Mesenchymal stem cell (in vitro differentiated cells and primary cell): ENCODE data around the gene PSMC3.

Experiments
- DNase-seq: peaks from one replicate; pipeline ENCODE4 v3.0.0-alpha.2; 2013
- H2AFZ ChIP-seq: one replicate; pipeline ENCODE4 v1.6.1; 2013; ENCODE audit warnings: low read depth, mild to moderate bottlenecking, control low read depth, inconsistent platforms, low read length, moderate library complexity
- H2AK5ac ChIP-seq: 2 replicates; pipeline ENCODE4 v1.6.1; 2013; ENCODE audit warnings: low read length, moderate library complexity, mild to moderate bottlenecking, inconsistent platforms; ENCODE audit not compliant: severe bottlenecking
- H2BK120ac ChIP-seq: one replicate; pipeline ENCODE4 v1.6.1; 2013; ENCODE audit warnings: low read depth, mild to moderate bottlenecking, inconsistent platforms, low read length, moderate library complexity
- H2BK12ac ChIP-seq, 2 experiments: one replicate each; pipeline ENCODE4 v1.6.1; 2013; ENCODE audit warnings: inconsistent platforms in 2 of 2, low read length in 2 of 2, mild to moderate bottlenecking in 2 of 2, moderate library complexity in 2 of 2, control low read depth in 1 of 2
- H2BK15ac ChIP-seq: one replicate; pipeline ENCODE4 v1.6.1; 2013; ENCODE audit warnings: mild to moderate bottlenecking, low read depth, inconsistent platforms; ENCODE audit not compliant: poor library complexity, severe bottlenecking
- H2BK5ac ChIP-seq: 2 replicates; pipeline ENCODE4 v1.6.1; 2013; ENCODE audit warnings: low read depth, mild to moderate bottlenecking, low read length, control low read depth, inconsistent platforms; ENCODE audit not compliant: poor library complexity, severe bottlenecking
- H3K14ac ChIP-seq, 2 experiments: one replicate each; pipeline ENCODE4 v1.6.1; 2013; ENCODE audit warnings: inconsistent platforms in 2 of 2, low read length in 2 of 2, control low read depth in 1 of 2, mild to moderate bottlenecking in 1 of 2, moderate library complexity in 1 of 2
- H3K18ac ChIP-seq, 2 experiments: one replicate each; pipeline ENCODE4 v1.6.1; 2013; ENCODE audit warnings: inconsistent platforms in 2 of 2, low read length in 2 of 2, control low read depth in 1 of 2, low read depth in 1 of 2, mild to moderate bottlenecking in 1 of 2
- H3K23ac ChIP-seq, 2 experiments: one replicate each; pipeline ENCODE4 v1.6.1; 2013; ENCODE audit warnings: inconsistent platforms in 2 of 2, low read length in 2 of 2, mild to moderate bottlenecking in 2 of 2, moderate library complexity in 2 of 2, control low read depth in 1 of 2
- H3K27ac ChIP-seq: 2 replicates; pipeline ENCODE4 v1.5.1; 2013; ENCODE audit warnings: mild to moderate bottlenecking, moderate library complexity, low read length, control low read depth, inconsistent platforms; ENCODE audit not compliant: poor library complexity, severe bottlenecking
- H3K27me3 ChIP-seq, 2 experiments: 2 replicates each; pipeline versions ENCODE4 v1.6.1 to v1.7.0; 2013; ENCODE audit warnings: low read length in 2 of 2, mild to moderate bottlenecking in 2 of 2, moderate library complexity in 2 of 2, control low read depth in 1 of 2, inconsistent platforms in 1 of 2; ENCODE audit not compliant: control insufficient read depth in 1 of 2, insufficient read depth in 1 of 2
- H3K36me3 ChIP-seq, 2 experiments: 2 replicates each; pipeline versions ENCODE4 v1.6.1 to v1.7.0; 2013; ENCODE audit warnings: low read length in 2 of 2, control low read depth in 1 of 2, inconsistent platforms in 1 of 2, low read depth in 1 of 2, mild to moderate bottlenecking in 1 of 2; ENCODE audit not compliant: insufficient read depth in 2 of 2, control insufficient read depth in 1 of 2
- H3K4ac ChIP-seq, 2 experiments: one replicate each; pipeline ENCODE4 v1.6.1; 2013; ENCODE audit warnings: inconsistent platforms in 2 of 2, low read length in 2 of 2, mild to moderate bottlenecking in 2 of 2, moderate library complexity in 2 of 2, control low read depth in 1 of 2, low read depth in 1 of 2
- H3K4me1 ChIP-seq: 2 replicates; pipeline ENCODE4 v1.6.1; 2013; ENCODE audit warnings: low read depth, low read length, control low read depth; ENCODE audit not compliant: control insufficient read depth, insufficient read depth
- H3K4me2 ChIP-seq: 2 replicates; pipeline ENCODE4 v1.6.1; 2013; ENCODE audit warnings: low read length, mild to moderate bottlenecking, inconsistent platforms; ENCODE audit not compliant: poor library complexity, severe bottlenecking
- H3K4me3 ChIP-seq, 2 experiments: 2 replicates each; pipeline versions ENCODE4 v1.5.1 to v1.7.0; 2013; ENCODE audit warnings: low read length in 2 of 2, mild to moderate bottlenecking in 2 of 2, control low read depth in 1 of 2, low read depth in 1 of 2; ENCODE audit not compliant: insufficient read depth in 1 of 2
- H3K79me1 ChIP-seq: replicated peaks from 2 replicates; pipeline ENCODE4 v1.6.1; 2013; ENCODE audit warnings: mild to moderate bottlenecking, control low read depth, low read length, inconsistent platforms; ENCODE audit not compliant: poor library complexity, severe bottlenecking
- H3K9ac ChIP-seq: 2 replicates; pipeline ENCODE4 v1.7.0; 2013; ENCODE audit warnings: mild to moderate bottlenecking, low read length, moderate library complexity
- H3K9me3 ChIP-seq: 2 replicates; pipeline ENCODE4 v1.7.0; 2013; ENCODE audit warnings: mild to moderate bottlenecking, low read length; ENCODE audit not compliant: control insufficient read depth
- H4K8ac ChIP-seq: one replicate; pipeline ENCODE4 v1.6.1; 2013; ENCODE audit warnings: inconsistent platforms, mild to moderate bottlenecking, low read length, moderate library complexity
- H4K91ac ChIP-seq: one replicate; pipeline ENCODE4 v1.6.1; 2013; ENCODE audit warnings: mild to moderate bottlenecking, low read length, inconsistent platforms
- WGBS: methylation state at CpG from one replicate; pipeline ENCODE4 v1.1.7; 2013; ENCODE audit warnings: mixed read lengths; 5-methylcytosine and 5-hydroxymethylcytosine counted together

PSMC3 gene

GRCh38 chr11:47436726-47437125 is 10.5 kb upstream of the PSMC3 start:
- H3K4ac ChIP-seq: no peak overlapping the region
- H3K9ac ChIP-seq: no peak overlapping the region
- H3K23ac ChIP-seq: no peak overlapping the region
- H2AFZ ChIP-seq: no peak overlapping the region
- peaks cover 0 to 16% of the 10 kb centered on the region in 2 experiments for H3K36me3 ChIP-seq
- no peak overlapping the region for H3K4me2 ChIP-seq
- 97% methylated on average over 3 of the region's 3 CpGs for WGBS
- no peak overlapping the region for H4K91ac ChIP-seq
- DNase-seq: no peak
- no peak overlapping the region for H3K27ac ChIP-seq
- H3K18ac ChIP-seq: no peak overlapping the region
- H3K79me1 ChIP-seq: no peaks in the 10 kb centered on the region
- no peak overlapping the region for H4K8ac ChIP-seq
- peaks cover 4% of the 10 kb centered on the region for H3K4me1 ChIP-seq
- H3K27me3 ChIP-seq: no peaks in the 10 kb centered on the region
- no peak overlapping the region for H2BK12ac ChIP-seq
- no peak overlapping the region for H3K14ac ChIP-seq
- H2AK5ac ChIP-seq: no peak overlapping the region
- H2BK5ac ChIP-seq: no peak overlapping the region
- no peak overlapping the region for H2BK120ac ChIP-seq
- H2BK15ac ChIP-seq: no peak overlapping the region
- H3K9me3 ChIP-seq: no peaks in the 10 kb centered on the region
- no peak overlapping the region for H3K4me3 ChIP-seq

DNA sequence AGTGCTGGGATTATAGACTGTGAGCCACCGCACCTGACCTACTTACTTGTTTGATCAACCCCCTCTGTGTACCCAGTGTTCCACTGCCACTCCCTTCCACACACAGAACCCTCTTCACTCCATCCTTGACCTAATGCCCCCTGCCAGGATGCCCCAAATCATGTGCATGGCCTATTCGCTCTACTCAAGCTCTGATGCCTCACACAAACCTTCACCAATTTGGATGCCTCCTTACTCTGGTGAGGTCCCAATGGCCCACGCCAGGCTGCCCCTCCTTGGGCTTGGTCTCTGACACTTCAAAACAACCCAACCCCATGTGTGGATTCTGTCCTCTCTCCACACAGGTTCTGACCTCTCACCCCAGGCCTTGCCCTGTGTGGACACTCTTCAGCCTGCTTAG is 9.4 kb upstream of the PSMC3 start:
- 94% methylated on average over 3 of the region's 3 CpGs for WGBS

GRCh38 chr11:47434011-47434786 is 8.0 kb upstream of the PSMC3 start:
- H3K36me3 ChIP-seq: peaks cover 0 to 7% of the 10 kb centered on the region in 2 experiments
- peaks cover 4% of the 10 kb centered on the region for H3K4me1 ChIP-seq
- no peak overlapping the region for H2BK5ac ChIP-seq
- WGBS: 97% methylated on average over 6 of the region's 7 CpGs
- no peak overlapping the region for H2BK120ac ChIP-seq
- DNase-seq: no peak
- no peaks in the 10 kb centered on the region for H3K79me1 ChIP-seq
- no peaks in the 10 kb centered on the region for H3K9me3 ChIP-seq
- H2BK15ac ChIP-seq: no peak overlapping the region
- no peak overlapping the region for H2BK12ac ChIP-seq
- H4K8ac ChIP-seq: no peak overlapping the region
- no peak overlapping the region for H3K4me2 ChIP-seq
- no peak overlapping the region for H3K27ac ChIP-seq
- H3K14ac ChIP-seq: no peak overlapping the region
- H4K91ac ChIP-seq: no peak overlapping the region
- H3K23ac ChIP-seq: no peak overlapping the region
- H3K27me3 ChIP-seq: no peaks in the 10 kb centered on the region
- H3K9ac ChIP-seq: peak overlapping the region; percentile 60
- H3K4ac ChIP-seq: no peak overlapping the region
- no peak overlapping the region for H2AFZ ChIP-seq
- H2AK5ac ChIP-seq: no peak overlapping the region
- H3K18ac ChIP-seq: no peak overlapping the region
- H3K4me3 ChIP-seq: no peak overlapping the region

More for the DNA sequence above, 9.4 kb upstream of the PSMC3 start:
- no peaks in the 10 kb centered on the region for H3K9me3 ChIP-seq
- no peak overlapping the region for H2AFZ ChIP-seq
- no peak overlapping the region for H3K23ac ChIP-seq
- H2BK12ac ChIP-seq: no peak overlapping the region
- H4K91ac ChIP-seq: no peak overlapping the region
- H3K79me1 ChIP-seq: no peaks in the 10 kb centered on the region
- no peak for DNase-seq
- no peaks in the 10 kb centered on the region for H3K27me3 ChIP-seq
- H3K4me2 ChIP-seq: no peak overlapping the region
- H2AK5ac ChIP-seq: no peak overlapping the region
- no peak overlapping the region for H2BK15ac ChIP-seq
- no peak overlapping the region for H3K18ac ChIP-seq
- H3K36me3 ChIP-seq: peaks cover 0 to 7% of the 10 kb centered on the region in 2 experiments
- H4K8ac ChIP-seq: no peak overlapping the region
- H2BK120ac ChIP-seq: no peak overlapping the region
- H3K9ac ChIP-seq: no peak overlapping the region
- H3K4me3 ChIP-seq: no peak overlapping the region
- H2BK5ac ChIP-seq: no peak overlapping the region
- H3K4ac ChIP-seq: no peak overlapping the region
- H3K14ac ChIP-seq: no peak overlapping the region
- peaks cover 4% of the 10 kb centered on the region for H3K4me1 ChIP-seq
- H3K27ac ChIP-seq: no peak overlapping the region

DNA sequence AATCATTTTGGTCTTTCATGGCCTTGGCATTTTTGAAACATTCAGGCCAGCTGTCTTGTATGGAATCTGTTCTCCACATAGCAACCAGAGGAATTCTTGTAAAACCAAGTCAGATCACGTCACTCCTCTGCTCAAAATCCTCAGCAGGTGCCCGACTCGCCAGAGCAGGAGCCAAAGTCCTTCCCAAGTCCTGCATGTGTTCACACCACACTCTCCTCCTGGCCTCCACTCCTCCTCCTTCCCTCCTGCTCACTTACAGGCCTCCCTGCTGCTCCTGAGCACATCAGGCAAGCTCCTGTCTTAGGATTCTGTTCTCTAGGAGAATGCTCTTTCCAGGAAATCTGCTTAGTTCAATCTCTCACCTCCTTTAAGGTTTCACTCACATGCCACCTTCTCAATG is 6.9 kb upstream of the PSMC3 start:
- H3K27me3 ChIP-seq: no peaks in the 10 kb centered on the region
- WGBS: 81% methylated on average over 3 of the region's 3 CpGs
- no peak overlapping the region for H3K14ac ChIP-seq
- no peak overlapping the region for H3K4ac ChIP-seq
- no peak overlapping the region for H3K9ac ChIP-seq
- H3K27ac ChIP-seq: no peak overlapping the region
- H2BK12ac ChIP-seq: no peak overlapping the region
- H2AFZ ChIP-seq: no peak overlapping the region
- H3K18ac ChIP-seq: no peak overlapping the region
- peaks cover 0 to 4% of the 10 kb centered on the region in 2 experiments for H3K36me3 ChIP-seq
- H3K79me1 ChIP-seq: no peaks in the 10 kb centered on the region
- no peak overlapping the region for H2BK15ac ChIP-seq
- H3K4me2 ChIP-seq: no peak overlapping the region
- no peak overlapping the region for H2BK5ac ChIP-seq
- H3K23ac ChIP-seq: no peak overlapping the region
- peaks cover 4% of the 10 kb centered on the region for H3K4me1 ChIP-seq
- H3K9me3 ChIP-seq: no peaks in the 10 kb centered on the region
- H3K4me3 ChIP-seq: no peak overlapping the region
- no peak overlapping the region for H4K91ac ChIP-seq
- no peak overlapping the region for H2AK5ac ChIP-seq
- H4K8ac ChIP-seq: no peak overlapping the region
- DNase-seq: no peak
- H2BK120ac ChIP-seq: no peak overlapping the region
